ENCODE data around the gene CPNE5. TPM values are rescaled to one million over a fixed set of nuclear protein-coding genes. Genes with fewer than 3 reads are reported as not detected.

The CPNE5 gene
- polyA plus RNA-seq, 3 donors: 0.47 to 0.85 (median 0.82) TPM

GRCh38 chr6:36788186-36788585 is 51.1 kb downstream of the CPNE5 start:
- H3K4me2 ChIP-seq (replicated peaks; ENCODE audit: extremely low read depth, low read length, poor library complexity, severe bottlenecking): no peak overlapping the region

GRCh38 chr6:36787210-36787609 is 52.0 kb downstream of the CPNE5 start:
- DNase-seq: no peak
- Mint-ChIP-seq H3K4me3 (no peak overlapping the region), H3K36me3 (no peaks in the 10 kb centered on the region), H3K4me1 (peaks cover 3% of the 10 kb centered on the region), H3K27me3 (ENCODE audit: low read depth in 3 of 3) (peaks cover 13 to 26% (median 22%) of the 10 kb centered on the region in 3 donors), H3K9me3 (no peaks in the 10 kb centered on the region), H3K27ac (no peak overlapping the region)
- H3K27ac ChIP-seq (ENCODE audit: low read depth in 1 of 2, low read length in 2 of 2): no peak overlapping the region
- no peaks in the 10 kb centered on the region for H3K9me3 ChIP-seq (replicated peaks in 1 of 2; ENCODE audit: control insufficient read depth in 1 of 2, insufficient read depth in 1 of 2, low read length in 2 of 2)
- H3K79me2 ChIP-seq (ENCODE audit: insufficient read depth, low read length): no peaks in the 10 kb centered on the region
- no peak overlapping the region for H2AFZ ChIP-seq (ENCODE audit: insufficient read depth, low read depth, low read length, poor library complexity, severe bottlenecking)
- H3K4me1 ChIP-seq (ENCODE audit: control insufficient read depth in 1 of 2, insufficient read depth in 2 of 2, low read length in 2 of 2): no peaks in the 10 kb centered on the region
- no peak overlapping the region for H3K4me3 ChIP-seq (replicated peaks in 1 of 3; ENCODE audit: low read depth in 2 of 3, low read length in 3 of 3)
- no peak for TF ChIP-seq CTCF (IDR thresholded peaks at IDR 0.05)
- H3K27me3 ChIP-seq (ENCODE audit: control insufficient read depth in 2 of 2, insufficient read depth in 2 of 2, low read length in 2 of 2): peaks cover 3 to 8% of the 10 kb centered on the region in 2 donors
- no peaks in the 10 kb centered on the region for H4K20me1 ChIP-seq (ENCODE audit: insufficient read depth, low read length)
- H3K4me2 ChIP-seq (replicated peaks; ENCODE audit: extremely low read depth, low read length, poor library complexity, severe bottlenecking): no peak overlapping the region
- H3K9ac ChIP-seq (ENCODE audit: insufficient read depth, low read length, poor library complexity, severe bottlenecking): no peak overlapping the region
- 100% methylated on average over 1 of the region's 4 CpGs for WGBS (ENCODE audit: insufficient coverage)
- intact Hi-C loops (cut with micrococcal nuclease): no loop called here
- no peaks in the 10 kb centered on the region for H3K36me3 ChIP-seq (replicated peaks in 1 of 2; ENCODE audit: control insufficient read depth in 1 of 2, insufficient read depth in 2 of 2, low read length in 2 of 2)

More at GRCh38 chr6:36788186-36788585, 51.1 kb downstream of the CPNE5 start:
- Mint-ChIP-seq H3K36me3 (no peaks in the 10 kb centered on the region), H3K27me3 (ENCODE audit: low read depth in 3 of 3) (peaks cover 15 to 27% (median 25%) of the 10 kb centered on the region in 3 donors), H3K4me1 (peaks cover 1% of the 10 kb centered on the region), H3K9me3 (no peaks in the 10 kb centered on the region), H3K4me3 (no peak overlapping the region), H3K27ac (no peak overlapping the region)
- H3K27ac ChIP-seq (ENCODE audit: low read depth in 1 of 2, low read length in 2 of 2): no peak overlapping the region
- H3K9me3 ChIP-seq (replicated peaks in 1 of 2; ENCODE audit: control insufficient read depth in 1 of 2, insufficient read depth in 1 of 2, low read length in 2 of 2): no peaks in the 10 kb centered on the region
- no peaks in the 10 kb centered on the region for H3K36me3 ChIP-seq (replicated peaks in 1 of 2; ENCODE audit: control insufficient read depth in 1 of 2, insufficient read depth in 2 of 2, low read length in 2 of 2)
- no peak for TF ChIP-seq CTCF (IDR thresholded peaks at IDR 0.05)
- peaks cover 3 to 8% of the 10 kb centered on the region in 2 donors for H3K27me3 ChIP-seq (ENCODE audit: control insufficient read depth in 2 of 2, insufficient read depth in 2 of 2, low read length in 2 of 2)
- no peak for DNase-seq
- intact Hi-C loops (cut with micrococcal nuclease): no loop called here
- 100% methylated on average over 3 of the region's 8 CpGs for WGBS (ENCODE audit: insufficient coverage)
- no peak overlapping the region for H3K4me3 ChIP-seq (replicated peaks in 1 of 3; ENCODE audit: low read depth in 2 of 3, low read length in 3 of 3)
- no peak overlapping the region for H3K9ac ChIP-seq (ENCODE audit: insufficient read depth, low read length, poor library complexity, severe bottlenecking)
- H3K4me1 ChIP-seq (ENCODE audit: control insufficient read depth in 1 of 2, insufficient read depth in 2 of 2, low read length in 2 of 2): no peaks in the 10 kb centered on the region
- H4K20me1 ChIP-seq (ENCODE audit: insufficient read depth, low read length): no peaks in the 10 kb centered on the region
- H2AFZ ChIP-seq (ENCODE audit: insufficient read depth, low read depth, low read length, poor library complexity, severe bottlenecking): no peak overlapping the region
- H3K79me2 ChIP-seq (ENCODE audit: insufficient read depth, low read length): no peaks in the 10 kb centered on the region

Measured in CD14-positive monocyte (primary cell).